Measurements from ENCODE around the gene MAB21L4. TPM values are rescaled to one million over a fixed set of nuclear protein-coding genes. Genes with fewer than 3 reads are reported as not detected.

The MAB21L4 gene
- total and polyA plus RNA-seq, 2 experiments from 2014 or later = not detected

GRCh38 chr2:240916571-240917008, 20.6 kb upstream of the MAB21L4 start:
- no peak overlapping the region for H3K4me3 ChIP-seq
- H3K9ac ChIP-seq = peak overlapping the region; percentile 48; the same call in 1 of the 2 replicates
- no peaks in the 10 kb centered on the region for H3K9me2 ChIP-seq (ENCODE audit: insufficient read depth)
- WGBS, 2 experiments (ENCODE audit: low coverage in 1 of 2, low lambda C conversion rate in 2 of 2, missing lambda C conversion rate in 2 of 2) = 1 to 3% methylated on average over 11 to 24 of the region's 24 CpGs
- H3K4me1 ChIP-seq (ENCODE audit: insufficient read depth) = peaks cover 43% of the 10 kb centered on the region
- H3F3A ChIP-seq (ENCODE audit: insufficient read depth) = peaks cover 21% of the 10 kb centered on the region
- H3K4me2 ChIP-seq (ENCODE audit: unreplicated experiment) = peak overlapping the region; percentile 29
- H3K27ac ChIP-seq = peak overlapping the region; percentile 52
- peak; percentile 97 for DNase-seq
- H4K20me1 ChIP-seq (ENCODE audit: insufficient read depth) = no peaks in the 10 kb centered on the region
- in situ Hi-C loops (cut with MboI) = no loop called here
- no peak for TF ChIP-seq EZH2phosphoT487 (IDR thresholded peaks at IDR 0.05; ENCODE audit: insufficient read depth, low read depth)
- TF ChIP-seq EZH2 (IDR thresholded peaks at IDR 0.05; ENCODE audit: insufficient read depth, poor library complexity, severe bottlenecking) = no peak
- H3K9me3 ChIP-seq (ENCODE audit: low read depth) = no peaks in the 10 kb centered on the region
- H3K27me3 ChIP-seq (replicated peaks; ENCODE audit: insufficient read depth) = no peaks in the 10 kb centered on the region
- no peaks in the 10 kb centered on the region for H3K79me2 ChIP-seq (ENCODE audit: insufficient read depth)
- no peaks in the 10 kb centered on the region for H3K36me3 ChIP-seq (ENCODE audit: low read depth)
- H2AFZ ChIP-seq = no peak overlapping the region

DNA sequence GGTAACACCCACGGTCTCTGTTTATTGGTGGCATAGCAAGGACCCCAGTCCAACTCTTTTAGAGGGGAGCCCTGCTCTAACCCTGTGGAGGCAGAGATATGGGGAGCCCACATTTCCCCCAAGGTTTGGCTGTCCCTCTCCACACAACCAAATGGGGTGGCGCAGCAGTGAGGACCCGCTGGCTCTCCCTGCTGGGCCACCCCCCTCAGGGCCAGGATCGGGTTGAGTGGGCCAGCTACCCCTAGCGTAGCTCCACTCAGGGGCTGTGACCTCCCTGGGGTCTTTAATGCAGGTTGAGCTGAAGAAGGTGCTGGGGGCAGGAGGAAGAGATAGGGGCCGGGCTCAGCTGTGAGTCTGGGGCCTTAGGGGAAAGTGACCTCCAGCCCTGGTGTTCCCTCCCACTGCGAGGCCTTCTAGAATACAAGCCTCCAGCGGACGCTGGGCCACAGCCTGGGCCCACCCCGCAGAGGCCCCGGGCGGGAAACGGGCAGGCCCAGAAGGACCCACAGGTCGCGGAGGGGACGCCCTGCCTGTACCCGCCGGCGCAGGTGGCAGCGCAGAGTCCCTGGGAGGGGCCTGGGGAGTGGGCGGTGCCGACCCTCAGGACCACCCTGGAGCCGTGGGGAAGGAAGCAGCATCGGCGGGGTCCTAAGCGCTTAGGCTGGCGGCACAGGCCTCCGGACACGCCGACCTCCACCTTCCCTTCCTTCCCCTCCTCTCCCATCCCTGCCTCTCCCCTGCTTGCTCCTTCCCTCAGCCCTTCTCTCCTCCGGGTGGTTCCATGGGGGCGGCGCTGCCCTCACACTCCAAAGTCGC, 19.8 kb upstream of the MAB21L4 start:
- H3K36me3 ChIP-seq (ENCODE audit: low read depth) = no peaks in the 10 kb centered on the region
- no peak overlapping the region for H3K9ac ChIP-seq
- in situ Hi-C loops (cut with MboI) = no loop called here
- peaks cover 40% of the 10 kb centered on the region for H3K4me1 ChIP-seq (ENCODE audit: insufficient read depth)
- no peak overlapping the region for H2AFZ ChIP-seq
- WGBS, 2 experiments (ENCODE audit: low coverage in 1 of 2, low lambda C conversion rate in 2 of 2, missing lambda C conversion rate in 2 of 2) = 76 to 93% methylated on average over 14 to 34 of the region's 34 CpGs
- H3K27me3 ChIP-seq (replicated peaks; ENCODE audit: insufficient read depth) = no peaks in the 10 kb centered on the region
- H4K20me1 ChIP-seq (ENCODE audit: insufficient read depth) = no peaks in the 10 kb centered on the region
- H3F3A ChIP-seq (ENCODE audit: insufficient read depth) = peaks cover 26% of the 10 kb centered on the region
- TF ChIP-seq EZH2phosphoT487 (IDR thresholded peaks at IDR 0.05; ENCODE audit: insufficient read depth, low read depth) = no peak
- H3K27ac ChIP-seq = no peak overlapping the region
- H3K79me2 ChIP-seq (ENCODE audit: insufficient read depth) = no peaks in the 10 kb centered on the region
- no peak overlapping the region for H3K4me3 ChIP-seq
- no peak overlapping the region for H3K4me2 ChIP-seq (ENCODE audit: unreplicated experiment)
- H3K9me2 ChIP-seq (ENCODE audit: insufficient read depth) = no peaks in the 10 kb centered on the region
- DNase-seq = no peak
- no peaks in the 10 kb centered on the region for H3K9me3 ChIP-seq (ENCODE audit: low read depth)

DNA sequence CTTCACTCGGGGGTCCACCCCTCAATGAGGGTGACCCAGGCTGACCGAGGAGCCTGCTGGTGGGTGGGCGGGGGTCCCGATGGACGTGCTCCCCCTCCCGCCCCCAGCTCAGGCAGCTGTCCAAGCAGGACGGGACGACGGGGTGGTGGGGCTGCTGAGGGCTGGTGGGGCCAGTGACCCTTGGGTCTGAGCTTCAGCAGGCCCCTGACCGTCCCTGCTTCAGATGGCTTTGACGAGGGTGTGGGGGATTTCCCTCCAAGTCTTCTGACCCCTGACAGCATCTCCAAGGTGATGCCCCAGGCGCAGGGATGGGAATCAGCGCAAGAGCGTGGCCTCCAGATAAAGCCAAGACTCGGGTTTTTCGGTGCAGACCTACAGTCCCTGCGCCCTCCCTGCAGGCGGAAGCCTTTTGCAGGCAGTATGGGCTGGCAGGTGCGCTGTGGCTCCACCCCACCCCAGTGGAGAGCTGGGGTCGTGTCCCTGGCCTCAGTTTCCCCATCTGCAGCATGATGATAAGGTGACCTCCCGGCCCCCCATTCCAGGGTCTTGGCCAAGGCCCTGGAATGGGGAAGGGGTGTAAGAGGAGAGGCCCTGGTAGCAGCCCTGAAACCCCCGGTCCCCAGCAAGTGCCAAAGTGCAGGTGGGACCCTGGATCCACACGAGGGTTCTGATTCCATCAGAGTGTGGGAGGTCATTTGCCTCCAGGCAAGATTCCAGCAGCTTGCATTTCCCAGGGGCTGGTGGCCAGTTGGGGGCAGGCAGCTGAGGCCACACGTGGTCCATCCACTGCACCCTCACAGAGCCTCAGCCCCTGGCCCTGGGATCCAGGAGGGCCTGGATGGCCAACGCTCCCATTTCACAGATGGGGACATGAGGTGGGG, 18.9 kb upstream of the MAB21L4 start:
- H3K27ac ChIP-seq = no peak overlapping the region
- no peaks in the 10 kb centered on the region for H4K20me1 ChIP-seq (ENCODE audit: insufficient read depth)
- H3K4me2 ChIP-seq (ENCODE audit: unreplicated experiment) = no peak overlapping the region
- H3K4me3 ChIP-seq = no peak overlapping the region
- in situ Hi-C loops (cut with MboI) = no loop called here
- TF ChIP-seq EZH2phosphoT487 (IDR thresholded peaks at IDR 0.05; ENCODE audit: insufficient read depth, low read depth) (no peak), EZH2 (IDR thresholded peaks at IDR 0.05; ENCODE audit: insufficient read depth, poor library complexity, severe bottlenecking) (no peak)
- DNase-seq = no peak
- no peaks in the 10 kb centered on the region for H3K79me2 ChIP-seq (ENCODE audit: insufficient read depth)
- H3K4me1 ChIP-seq (ENCODE audit: insufficient read depth) = peaks cover 36% of the 10 kb centered on the region
- H3K27me3 ChIP-seq (replicated peaks; ENCODE audit: insufficient read depth) = no peaks in the 10 kb centered on the region
- peaks cover 31% of the 10 kb centered on the region for H3F3A ChIP-seq (ENCODE audit: insufficient read depth)
- no peak overlapping the region for H3K9ac ChIP-seq
- H3K9me2 ChIP-seq (ENCODE audit: insufficient read depth) = no peaks in the 10 kb centered on the region
- WGBS, 2 experiments (ENCODE audit: low coverage in 1 of 2, low lambda C conversion rate in 2 of 2, missing lambda C conversion rate in 2 of 2) = 51 to 73% methylated on average over 14 to 24 of the region's 25 CpGs
- no peaks in the 10 kb centered on the region for H3K36me3 ChIP-seq (ENCODE audit: low read depth)
- no peak overlapping the region for H2AFZ ChIP-seq
- H3K9me3 ChIP-seq (ENCODE audit: low read depth) = no peaks in the 10 kb centered on the region

GRCh38 chr2:240913810-240914644, 18.1 kb upstream of the MAB21L4 start:
- Histone ChIP-seq H3K9ac (peak overlapping the region; percentile 30), H3K36me3 (ENCODE audit: low read depth) (no peaks in the 10 kb centered on the region), H4K20me1 (ENCODE audit: insufficient read depth) (no peaks in the 10 kb centered on the region), H3K9me3 (ENCODE audit: low read depth) (no peaks in the 10 kb centered on the region), H3K27ac (peak overlapping the region; percentile 70), H3K27me3 (replicated peaks; ENCODE audit: insufficient read depth) (no peaks in the 10 kb centered on the region), H2AFZ (peak overlapping the region; percentile 65), H3F3A (ENCODE audit: insufficient read depth) (peaks cover 31% of the 10 kb centered on the region), H3K4me3 (no peak overlapping the region), H3K79me2 (ENCODE audit: insufficient read depth) (no peaks in the 10 kb centered on the region), H3K4me2 (ENCODE audit: unreplicated experiment) (peak overlapping the region; percentile 54), H3K4me1 (ENCODE audit: insufficient read depth) (peaks cover 36% of the 10 kb centered on the region), H3K9me2 (ENCODE audit: insufficient read depth) (no peaks in the 10 kb centered on the region)
- no peak for TF ChIP-seq EZH2phosphoT487 (IDR thresholded peaks at IDR 0.05; ENCODE audit: insufficient read depth, low read depth)
- no peak for TF ChIP-seq EZH2 (IDR thresholded peaks at IDR 0.05; ENCODE audit: insufficient read depth, poor library complexity, severe bottlenecking)
- peak; percentile 72 for DNase-seq
- 21 to 23% methylated on average over 33 to 36 of the region's 36 CpGs for WGBS, 2 experiments (ENCODE audit: low coverage in 1 of 2, low lambda C conversion rate in 2 of 2, missing lambda C conversion rate in 2 of 2)
- in situ Hi-C loops (cut with MboI) = no loop called here
